HG03103 (cell line): Measurements from ENCODE around the gene REEP6.
A peak's percentile ranks its signal among the peaks of the same experiment; 100 is the strongest.
"Not testable (repeated sequence)": the region's sequence is repeated elsewhere in the genome, so short reads cannot be mapped to it uniquely, and the experiment has no call there.

Experiments
- ATAC-seq: cut with Tn5 transposase; IDR thresholded peaks from one replicate; pipeline ENCODE4 v1.9.1; 2021; ENCODE audit warnings: low read depth; ENCODE audit not compliant: unreplicated experiment

REEP6 gene

DNA sequence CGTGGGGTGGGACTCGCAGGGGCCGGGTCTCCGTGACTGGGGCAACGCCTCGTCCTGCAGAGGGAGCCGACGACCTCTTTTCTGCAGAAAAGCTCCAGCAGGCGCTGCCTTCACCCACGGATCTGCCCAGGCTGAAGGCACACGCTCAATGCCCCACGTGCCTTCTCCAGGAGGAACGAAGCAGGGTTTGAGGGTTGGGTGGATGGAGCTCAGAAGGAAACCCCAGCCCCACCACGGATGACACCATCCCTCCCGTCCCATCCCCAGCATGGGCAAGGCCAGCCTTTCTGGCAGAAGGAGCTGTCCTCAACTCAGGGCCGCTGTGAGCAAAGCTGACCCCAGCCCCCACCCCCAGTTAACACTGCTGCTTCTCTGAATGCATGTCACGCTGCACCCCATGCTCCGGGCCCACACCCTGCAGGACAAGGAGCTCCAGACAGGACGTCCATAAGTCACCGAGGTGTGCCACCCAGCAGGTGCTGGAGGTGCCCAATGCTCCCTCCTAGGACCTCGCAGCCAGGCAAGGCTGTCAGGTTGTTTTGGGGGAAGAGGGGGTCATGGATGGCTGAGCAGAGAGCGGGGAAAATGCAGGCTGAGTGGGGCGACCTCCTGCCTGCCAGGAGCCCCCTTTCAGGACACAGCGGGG lies 19.3 kb upstream of the REEP6 start:
- no peak for ATAC-seq

DNA sequence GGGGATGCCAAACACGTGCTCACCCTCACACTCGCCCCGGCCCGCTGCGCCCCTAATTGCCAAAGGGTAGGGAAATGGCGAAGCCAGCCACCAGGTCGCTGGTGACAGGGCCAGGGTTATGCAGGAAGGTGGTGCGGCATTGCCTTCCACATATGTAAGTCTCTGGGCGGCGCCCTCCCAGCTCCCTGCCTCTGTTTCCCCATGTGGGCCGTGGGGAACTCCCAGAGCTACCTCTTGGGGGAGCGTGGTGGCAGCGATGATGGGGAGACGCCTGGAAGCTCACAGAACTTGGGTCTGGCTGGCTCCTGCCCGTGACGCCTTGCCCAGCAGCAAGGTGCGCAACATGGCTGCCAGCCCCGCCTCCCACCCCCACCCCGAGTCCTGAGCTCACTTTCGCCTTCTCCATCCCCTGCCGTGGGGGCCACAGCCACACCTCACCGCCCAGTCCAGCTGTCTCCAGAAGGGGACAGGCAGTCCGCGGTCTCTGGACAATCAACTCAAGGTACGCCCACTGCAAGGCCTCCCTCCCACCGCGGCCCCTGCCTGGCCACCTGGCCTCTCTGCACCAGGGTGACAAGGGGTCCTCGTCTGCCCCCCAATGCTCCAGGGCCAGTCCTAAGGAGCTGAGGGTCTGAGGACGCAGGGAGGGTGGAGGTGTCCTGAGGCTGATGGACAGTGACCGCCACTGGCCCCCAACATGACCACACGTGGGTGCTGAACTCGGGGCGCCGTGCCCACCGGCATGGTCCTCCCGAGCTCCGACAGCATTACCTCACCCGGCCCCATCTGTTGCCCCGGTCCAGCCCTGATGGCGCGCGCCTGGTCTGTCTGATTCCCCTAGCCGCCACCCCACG lies 18.5 kb upstream of the REEP6 start:
- ATAC-seq: no peak

DNA sequence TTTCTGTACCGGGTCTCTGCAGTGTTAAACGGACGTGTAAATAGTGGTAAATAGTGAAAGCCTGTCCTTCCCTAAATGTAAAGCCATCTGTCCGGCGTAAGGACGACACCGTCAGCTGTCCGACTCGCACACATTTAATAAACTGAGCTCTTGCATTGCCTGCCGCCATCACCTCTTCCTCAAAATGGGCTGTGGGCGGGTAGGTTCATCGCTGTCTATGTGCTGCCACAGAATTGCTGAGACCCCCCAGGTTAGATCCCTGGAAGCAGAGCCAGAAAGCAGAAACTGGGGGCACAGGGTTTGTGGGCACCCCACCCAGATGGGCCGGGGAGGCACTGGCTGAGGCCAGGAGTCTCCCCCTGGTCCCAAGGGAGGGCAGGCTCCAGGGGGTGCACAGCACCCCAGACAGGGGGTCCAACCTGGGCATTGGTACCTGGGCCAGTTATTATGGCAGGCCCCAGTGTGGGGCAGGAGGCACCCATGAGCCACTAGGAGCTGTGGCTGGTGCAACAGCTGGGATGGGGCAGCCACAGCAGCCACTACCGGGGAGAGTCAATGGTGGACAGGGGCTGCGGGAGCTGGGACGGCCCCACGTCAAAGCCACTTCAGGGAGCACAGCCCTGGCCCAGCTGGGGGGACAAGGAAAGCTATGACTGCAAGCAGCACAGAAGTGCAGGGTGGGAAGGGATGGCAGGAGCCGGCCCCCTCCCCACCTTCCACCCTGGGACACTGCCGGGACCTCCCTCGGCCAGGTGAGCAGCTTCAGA lies 17.7 kb upstream of the REEP6 start:
- ATAC-seq: no peak

DNA sequence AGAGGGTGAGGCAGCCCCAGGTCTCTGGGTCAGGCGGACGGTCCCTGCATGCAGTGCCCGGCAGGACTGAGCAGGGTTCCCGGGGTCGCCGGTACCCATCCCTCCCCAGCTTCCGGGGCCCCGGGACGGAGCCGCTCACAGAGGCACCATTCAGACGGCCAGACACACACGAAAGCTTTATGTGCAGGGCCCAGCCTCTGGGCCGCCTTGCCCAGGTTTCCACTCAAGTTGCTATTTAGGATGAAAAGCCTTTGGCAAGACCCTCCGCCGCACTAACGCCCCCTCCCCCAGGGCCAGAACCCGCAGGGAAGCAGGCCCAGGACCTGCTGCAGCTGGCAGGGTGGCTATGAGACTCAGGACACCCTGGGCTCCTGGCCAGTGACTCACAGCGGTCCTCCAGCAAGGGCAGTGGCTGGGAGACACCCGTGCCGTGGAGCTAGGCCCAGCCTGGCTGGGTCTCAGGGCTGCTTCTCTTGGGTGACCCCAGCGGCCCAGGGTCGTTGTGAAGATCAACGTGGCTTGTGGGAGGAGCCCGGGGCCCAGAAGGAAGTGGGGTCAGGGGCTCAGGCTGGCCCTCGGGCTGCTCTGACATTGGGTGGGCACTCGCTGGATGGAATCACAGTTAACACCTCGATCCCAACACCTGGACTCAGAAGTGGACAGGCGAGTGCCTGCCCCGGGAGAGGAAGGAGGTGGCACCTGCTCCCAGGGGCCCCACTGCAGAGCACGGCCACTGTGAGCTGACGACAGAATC lies 16.8 kb upstream of the REEP6 start:
- no peak for ATAC-seq

DNA sequence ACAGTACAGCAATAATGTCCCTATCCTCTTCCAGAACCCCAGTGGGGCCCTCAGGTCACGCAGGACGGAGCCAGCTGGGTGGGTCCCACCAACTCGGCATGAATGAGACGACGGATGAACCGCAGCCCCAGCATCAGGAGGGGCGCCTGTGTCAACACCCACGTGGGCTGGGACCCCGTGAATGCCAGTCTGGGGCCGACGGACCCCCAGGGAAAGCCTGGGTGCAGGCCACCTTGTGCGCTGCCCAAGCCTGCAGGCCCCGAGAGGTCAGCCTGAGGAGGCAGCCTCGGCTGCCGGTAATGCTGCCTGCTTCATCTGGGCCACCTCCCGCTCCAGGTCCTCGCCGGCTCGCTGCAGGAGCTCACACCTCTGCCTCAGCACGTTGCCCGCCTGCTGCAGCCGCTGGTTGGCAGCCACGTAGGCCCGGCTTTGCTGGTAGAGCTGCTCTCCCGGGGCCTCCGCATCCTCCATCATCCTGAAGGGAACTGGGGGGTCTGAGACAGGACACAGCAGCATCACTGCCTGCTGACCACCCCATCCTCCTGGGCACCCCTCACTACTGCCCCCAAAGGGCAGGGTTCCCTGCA lies 16.1 kb upstream of the REEP6 start:
- ATAC-seq: no peak

DNA sequence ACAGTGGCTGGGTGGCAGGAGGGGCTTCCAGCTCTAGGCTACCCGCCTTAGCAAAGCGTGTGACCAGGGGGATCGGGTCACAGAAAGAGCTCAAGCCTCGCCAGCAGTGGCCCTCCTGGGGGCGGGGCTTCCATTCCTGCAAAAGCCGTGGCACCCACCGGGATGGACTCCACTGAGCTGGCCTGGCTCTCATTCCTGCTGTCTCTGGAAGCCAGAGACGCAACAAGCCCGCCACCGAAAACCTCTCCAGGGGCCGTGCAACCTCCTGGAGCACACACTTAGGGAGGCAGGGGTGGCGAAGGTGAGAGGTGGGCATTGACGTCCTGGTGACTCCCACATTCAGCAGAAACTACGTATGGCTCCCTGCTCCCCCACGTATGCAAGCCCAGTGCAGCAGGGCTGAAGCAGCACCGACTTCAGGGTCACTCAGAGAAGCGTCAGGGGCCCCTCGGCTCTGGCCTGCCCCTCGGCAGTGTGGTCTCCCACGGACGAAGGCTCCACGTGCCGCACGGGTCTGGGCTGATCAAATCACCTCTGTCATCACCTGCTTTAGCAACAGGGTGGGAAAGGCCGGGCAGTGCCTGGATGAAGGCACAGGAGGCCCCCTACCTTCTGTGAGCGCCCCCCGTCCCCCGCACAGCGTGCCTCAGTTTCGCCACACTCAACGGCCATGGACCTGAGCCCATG lies 15.1 kb upstream of the REEP6 start:
- ATAC-seq: no peak

DNA sequence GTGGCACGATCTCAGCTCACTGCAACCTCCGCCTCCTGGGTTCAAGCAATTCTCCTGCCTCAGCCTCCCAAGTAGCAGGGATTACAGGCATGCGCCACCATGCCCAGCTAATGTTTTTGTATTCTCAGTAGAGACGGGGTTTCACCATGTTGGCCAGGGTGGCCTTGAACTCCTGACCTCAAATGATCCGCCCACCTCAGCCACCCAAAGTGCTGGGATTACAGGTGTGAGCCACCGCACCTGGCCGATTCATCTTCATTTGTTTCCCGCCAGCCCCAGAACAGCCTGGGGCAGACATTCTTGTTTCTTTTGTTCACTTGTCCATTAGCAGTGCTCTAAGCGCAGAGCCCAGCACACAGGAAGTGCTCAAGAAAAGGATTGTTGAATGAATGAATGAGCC lies 13.9 kb upstream of the REEP6 start:
- ATAC-seq: not testable (repeated sequence)

DNA sequence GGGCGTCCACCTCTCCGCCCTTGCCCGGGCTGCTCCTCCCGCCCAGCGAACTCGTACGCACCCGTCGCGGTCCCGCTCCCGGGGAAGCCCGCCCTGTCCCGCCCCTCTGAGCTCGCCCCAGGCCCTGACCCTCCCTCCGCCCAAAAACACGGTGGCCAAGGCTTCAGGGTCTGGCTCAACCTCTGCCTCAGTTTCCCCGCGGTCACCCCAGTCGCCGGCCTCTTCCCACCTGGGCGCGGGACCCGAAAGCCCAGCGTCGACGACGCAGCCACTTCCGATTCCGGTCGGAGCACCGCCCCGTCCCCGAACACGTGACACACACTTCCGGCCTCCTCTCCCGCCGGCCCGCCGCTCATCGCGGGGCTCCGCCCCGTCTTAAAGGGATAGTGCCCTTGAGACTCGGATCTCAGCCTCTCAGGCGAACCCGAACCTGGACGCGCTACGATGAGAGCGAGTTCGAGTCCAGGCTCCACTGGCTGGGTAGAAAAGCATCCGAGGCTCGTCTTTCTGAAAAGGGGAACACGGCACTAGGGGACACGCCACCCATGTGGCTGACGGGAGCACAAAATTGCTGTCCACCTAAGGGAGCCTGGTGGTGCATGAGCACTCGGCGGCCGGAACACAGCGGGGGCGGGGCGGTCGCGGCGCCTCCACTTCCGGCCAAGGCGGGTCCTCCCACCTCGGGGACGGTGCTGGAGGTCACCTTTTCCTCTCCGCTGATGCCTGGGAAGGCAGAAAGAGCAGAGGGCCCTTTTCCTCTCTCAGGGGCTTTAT lies 11.9 kb upstream of the REEP6 start, which contains the start of gene C19orf25:
C19orf25 (minus strand) TSS at position 282 of the 774 bp plus-strand sequence. CDS start 312 bp downstream, outside the sequence.
- peak; percentile 70 for ATAC-seq

DNA sequence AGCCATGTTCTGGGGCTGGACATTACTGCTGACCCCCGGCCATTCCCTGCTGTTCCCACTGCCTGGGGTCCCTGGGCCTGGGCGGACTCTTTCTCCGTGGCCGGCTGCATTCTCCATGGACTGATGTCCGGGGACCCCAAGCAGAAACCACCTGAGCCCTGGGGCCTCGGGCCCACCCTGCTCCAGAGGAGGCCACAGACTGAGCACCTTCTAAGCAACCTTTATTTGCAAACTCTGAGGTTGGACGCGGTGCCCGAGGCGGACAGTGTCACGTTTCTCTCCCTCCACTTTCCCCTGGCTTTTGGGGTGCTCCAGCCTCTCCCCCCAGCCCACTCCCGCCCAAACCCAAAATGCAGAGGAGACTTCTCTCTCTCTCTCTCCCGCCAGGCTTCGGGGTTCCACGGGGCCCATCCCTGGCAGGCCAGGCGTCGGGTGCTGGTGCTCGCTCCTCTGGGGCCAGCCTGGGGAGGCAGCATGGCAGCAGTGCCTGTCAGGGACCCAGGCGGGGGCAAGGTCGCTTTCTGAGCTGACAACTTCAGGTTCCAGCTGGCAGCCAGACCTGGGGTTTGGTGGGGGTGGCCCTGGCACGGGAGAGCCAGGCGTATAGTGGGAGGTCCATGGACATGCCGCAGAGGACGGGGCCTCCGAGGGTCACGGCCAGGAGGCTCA lies 9.6 kb upstream of the REEP6 start:
- no peak for ATAC-seq

DNA sequence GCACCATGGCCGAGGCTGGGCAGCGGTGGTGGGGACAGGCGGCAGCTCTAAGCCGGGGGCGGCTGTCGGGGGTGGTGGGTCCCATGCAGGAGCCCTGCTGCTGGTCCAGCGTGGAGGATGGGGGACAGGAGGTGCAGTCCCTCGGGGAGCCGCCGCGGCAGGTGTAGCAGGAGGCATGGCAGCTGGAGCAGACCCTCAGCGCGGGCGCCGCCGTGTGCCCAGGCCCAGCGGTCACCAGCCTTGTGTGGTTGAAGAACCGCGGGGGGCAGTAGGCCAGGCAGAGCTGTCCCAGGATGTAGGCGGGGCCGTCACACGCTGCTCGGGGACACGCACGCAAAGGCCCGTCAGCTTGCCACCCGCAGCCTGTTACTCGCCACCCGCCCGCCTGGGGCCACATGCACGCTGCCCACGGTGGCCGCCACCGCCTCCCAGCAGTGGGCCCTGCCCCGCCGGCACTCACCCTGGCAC lies 9.1 kb upstream of the REEP6 start:
- no peak for ATAC-seq

DNA sequence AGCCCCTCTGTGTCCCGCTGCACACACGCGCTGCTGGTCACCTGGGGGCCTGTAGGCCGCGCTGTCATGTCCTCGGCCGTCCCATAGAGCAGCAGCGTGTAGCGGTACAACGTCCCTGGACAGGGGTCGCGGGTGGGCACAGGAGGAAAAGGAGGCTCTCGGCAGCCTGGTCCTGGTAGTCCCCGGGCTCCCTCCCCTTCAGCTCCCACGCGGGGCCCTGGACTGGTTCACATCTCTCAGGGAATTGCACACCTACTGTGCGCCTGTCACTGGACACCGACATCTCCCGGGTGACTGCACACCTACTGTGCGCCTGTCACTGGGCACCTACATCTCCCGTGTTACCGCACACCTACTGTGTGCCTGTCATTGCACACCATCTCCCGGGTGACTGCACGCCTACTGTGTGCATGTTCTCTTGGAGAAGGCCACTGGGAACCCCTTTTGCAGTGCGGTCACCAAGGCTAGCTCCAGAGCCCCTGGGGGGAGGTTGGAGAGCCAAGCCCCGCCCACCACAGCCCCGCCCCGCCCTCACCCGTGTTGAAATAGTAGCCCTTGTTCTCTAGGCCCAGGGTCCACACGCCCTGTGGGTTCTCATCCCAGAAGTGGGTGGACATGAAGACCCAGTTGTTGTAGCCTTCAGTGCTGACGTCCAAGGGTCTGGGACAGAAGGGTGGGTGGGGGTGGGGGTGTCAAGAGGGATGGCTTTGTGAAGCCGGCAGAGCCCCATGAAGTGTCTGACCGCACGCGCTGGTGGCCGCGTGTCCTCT lies 8.4 kb upstream of the REEP6 start:
- no peak for ATAC-seq

DNA sequence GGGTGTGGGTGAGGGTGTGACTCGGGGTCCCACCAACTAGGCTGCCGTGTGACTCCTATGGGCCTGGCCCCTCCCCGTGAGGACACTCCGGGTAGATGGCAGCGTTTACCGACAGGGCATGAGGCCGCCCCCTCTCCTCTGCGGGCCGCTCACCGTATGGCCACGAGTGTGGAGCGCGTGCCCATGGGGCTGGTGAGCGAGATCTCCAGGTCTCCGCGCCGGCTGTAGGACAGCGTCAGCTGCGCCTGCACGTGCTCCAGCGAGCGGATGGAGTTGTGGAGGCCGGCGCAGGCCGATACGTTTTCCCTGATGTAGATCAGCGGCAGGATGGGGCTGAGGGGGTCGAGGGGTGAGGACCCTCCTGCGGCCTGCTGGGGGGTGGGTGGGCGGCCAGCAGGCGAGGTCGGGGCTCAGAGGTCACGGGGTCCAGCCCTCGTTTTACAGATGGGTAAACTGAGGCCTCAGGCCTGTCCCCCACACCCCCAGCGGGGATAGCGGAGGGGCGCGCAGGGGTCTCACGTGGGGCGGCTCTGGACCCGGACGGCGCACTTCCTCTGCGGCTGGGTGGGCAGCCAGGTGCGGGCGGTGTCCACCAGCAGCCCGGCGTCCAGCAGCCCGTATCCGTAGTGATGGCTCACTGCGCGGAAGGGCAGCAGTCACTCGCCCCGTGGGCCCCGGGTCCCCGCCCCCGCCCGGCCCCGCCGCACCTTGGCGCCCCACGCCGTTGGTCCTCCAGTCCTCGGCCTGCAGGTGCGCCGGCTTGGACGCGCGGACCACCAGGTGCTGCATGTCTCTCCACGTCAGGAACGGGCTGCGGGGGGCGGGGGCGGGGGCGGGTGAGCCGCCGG lies 7.6 kb upstream of the REEP6 start:
- no peak for ATAC-seq

DNA sequence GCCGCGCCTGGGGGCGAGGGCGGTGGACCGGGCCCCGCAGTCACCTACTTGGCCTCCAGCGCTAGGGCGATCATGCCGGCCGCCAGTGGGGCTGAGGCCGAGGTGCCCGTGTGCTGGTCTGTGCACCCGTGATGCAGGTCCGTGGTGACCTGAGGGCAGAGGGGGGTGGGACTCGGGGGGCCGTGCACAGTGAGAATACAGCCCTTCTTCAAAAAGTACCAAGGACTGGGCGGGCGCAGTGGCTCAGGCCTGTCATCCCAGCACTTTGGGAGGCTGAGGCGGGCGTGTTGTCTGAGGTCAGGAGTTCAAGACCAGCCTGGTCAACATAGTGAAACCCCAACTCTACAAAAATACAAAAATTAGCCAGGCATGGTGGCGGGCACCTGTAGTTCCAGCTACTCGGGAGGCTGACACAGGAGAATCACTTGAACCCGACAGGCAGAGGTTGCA lies 7.0 kb upstream of the REEP6 start:
- no peak for ATAC-seq

DNA sequence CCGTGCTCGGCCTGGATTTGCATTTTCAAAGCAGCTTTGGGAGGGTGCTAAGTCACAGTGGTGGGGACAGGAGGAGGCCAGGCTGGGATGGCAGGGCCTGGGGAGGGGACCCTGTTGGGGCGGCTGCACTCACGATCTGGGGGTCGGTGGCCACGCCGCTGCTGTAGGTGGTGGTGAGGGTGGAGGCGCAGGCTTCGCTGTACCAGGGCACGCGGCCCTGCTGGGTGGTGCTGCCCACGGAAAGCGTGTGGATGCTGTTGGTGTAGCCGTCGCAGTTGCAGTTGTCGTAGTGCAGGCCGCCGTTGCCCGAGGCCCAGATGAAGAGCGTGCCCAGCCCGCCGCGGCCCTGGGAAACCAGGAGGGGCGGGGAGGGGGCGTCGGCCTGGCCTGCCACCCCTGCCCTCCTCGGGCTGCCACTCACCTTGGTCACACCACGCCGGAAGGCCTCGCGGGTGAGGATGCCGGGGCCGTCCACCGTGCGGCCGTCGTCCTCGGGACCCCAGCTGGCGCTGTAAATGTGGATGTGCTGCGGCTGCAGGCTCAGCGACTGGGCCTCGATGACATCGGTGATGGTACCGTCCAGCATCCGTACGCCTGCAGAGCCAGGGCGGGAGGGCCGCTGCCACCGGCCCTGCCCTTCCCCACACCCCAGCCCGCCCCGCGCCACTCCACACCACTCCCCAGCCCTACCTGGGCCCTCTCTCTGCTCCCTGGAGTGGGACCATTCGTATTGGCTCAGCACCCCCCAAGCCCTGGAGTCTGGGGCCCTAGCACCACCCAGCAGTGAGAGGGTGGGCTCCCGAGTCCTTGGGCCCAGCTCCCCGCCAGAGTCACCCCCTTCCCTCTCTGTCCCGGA lies 4.0 kb upstream of the REEP6 start:
- ATAC-seq: no peak

DNA sequence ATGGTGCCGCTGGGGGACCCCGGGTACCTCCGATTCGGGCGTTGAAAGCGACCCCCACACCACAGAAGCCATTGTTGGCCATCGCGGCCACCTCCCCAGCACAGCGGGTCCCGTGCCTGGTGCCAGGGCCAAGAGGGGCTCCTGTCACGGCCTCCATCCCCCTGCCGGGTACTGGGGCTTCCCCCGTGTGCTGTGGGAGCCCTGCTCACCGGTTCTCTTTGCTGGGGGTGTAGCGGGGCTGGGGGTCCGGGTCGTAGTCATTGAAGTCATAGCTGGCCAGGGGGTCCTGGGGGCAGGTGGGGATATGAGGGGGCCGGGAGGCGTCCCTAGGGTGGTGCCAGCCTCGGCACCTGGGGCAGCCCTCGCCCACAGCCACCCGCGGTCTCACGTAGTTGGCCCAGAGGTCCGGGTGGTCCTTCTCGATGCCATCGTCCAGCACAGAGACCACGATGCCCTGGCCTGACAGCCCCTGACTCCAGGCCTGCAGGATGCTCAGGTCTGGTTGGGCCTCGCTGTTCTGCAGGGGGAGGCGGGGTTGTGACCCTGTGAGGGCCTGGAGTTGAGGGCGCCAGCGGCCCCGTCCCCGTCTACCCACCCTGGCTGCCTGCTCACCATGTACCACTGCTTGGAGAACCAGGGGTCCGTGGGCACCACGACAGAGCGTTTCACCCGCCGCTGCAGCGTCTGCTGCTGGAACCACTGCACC lies 3.3 kb upstream of the REEP6 start:
- no peak for ATAC-seq
